Non-pigmented ciliary epithelial cell (primary cell): ENCODE results near the gene TAS2R30.

Source experiments
- DNase-seq: peaks from one replicate; pipeline ENCODE4 v3.0.0-alpha.2; 2010; ENCODE audit warnings: low read depth

The TAS2R30 gene

DNA sequence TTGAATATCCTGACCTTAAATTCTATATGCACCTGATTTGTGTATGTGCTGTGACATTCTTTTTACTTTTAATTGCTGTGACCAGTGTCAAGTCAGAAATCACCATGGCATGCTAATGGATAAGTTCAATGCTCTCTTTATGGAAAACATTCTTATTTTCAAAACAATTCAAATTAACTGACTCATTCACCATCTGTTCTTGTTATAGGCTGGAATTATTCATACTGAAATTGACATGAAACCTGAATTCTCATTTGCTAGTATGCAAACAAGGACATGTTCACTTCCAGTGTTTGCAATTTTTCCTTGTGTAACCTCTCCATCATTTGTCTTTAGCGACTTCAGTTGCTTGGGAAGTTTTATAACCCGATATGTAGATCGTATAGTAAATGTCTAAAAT, at the start of gene TAS2R30:
TAS2R30 (minus strand) TSS at position 340 of the 400 bp plus-strand sequence. CDS start 400 bp downstream, outside the sequence.
- no peak for DNase-seq

DNA sequence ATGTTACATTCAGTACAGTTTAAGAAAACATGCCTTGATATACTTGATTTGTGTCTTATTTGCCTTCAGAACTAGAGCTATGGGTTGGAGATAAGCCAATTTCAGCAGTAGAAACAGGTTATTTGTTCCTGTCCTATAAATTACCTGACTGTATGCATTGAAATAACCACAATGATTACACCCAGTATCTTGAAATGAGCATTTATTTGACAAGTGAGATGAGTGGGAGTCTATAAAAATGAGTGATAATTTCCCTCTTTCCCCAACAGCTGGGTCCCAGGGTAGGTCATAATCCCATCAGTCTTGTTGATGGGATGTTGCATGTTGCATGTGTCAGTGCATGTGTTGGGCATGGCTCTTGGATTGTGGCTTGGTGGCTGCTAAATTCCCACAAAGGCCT, 48.6 kb upstream of the TAS2R30 start:
- no peak for DNase-seq

DNA sequence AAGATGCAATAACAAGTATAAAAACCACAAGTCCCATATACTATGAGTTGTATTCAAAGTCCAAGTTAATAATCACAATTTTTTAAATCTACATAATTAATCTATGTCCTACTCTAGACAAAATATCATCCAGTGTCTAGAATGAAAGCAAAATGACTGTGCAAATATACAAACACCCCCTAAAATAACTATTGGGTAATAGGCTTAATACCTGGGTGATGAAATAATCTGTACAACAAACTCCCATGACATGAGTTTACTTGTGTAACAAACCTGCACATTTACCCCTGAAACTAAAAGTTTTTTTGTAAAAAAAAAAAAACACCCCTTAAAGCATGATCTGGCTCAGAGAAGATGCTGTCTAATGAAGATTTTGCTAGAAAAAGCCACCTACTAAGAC, 48.1 kb upstream of the TAS2R30 start:
- no peak for DNase-seq

DNA sequence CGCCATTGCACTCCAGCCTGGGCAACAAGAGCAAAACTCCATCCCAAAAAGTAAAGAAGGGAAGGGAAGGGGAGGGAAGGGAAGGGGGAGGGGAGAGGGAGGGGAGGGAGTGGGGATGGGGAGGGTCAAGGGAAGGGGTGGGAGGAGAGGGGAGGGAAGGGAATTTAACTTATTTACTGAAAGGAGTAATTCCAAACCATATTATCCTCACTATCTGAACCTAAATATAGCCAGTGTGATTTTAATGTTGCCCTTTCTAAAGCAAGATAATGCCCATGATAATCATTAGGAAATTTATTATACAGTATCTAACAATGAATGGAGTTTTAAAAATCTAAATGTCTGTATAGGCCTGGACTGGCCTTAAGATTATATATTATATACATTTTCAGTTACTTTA, 43.8 kb upstream of the TAS2R30 start:
- no peak for DNase-seq

DNA sequence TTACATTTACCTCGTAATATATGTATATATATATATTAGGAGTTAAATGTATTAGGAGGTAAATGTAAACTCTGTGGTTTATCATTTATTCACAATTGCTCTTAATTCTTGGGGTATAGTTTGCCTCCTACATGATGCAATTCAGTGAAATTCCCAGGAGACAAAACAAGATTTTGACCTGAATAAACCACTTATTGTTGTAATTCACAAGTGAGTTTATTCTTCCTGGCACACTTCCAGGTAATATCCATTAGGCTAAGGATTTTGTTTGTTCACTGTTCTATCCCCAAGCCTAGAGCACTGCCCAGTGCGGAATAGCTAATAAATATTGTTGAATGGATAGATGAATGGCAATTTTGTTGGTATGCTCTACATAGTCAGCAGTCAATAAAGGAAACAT, 39.6 kb upstream of the TAS2R30 start:
- no peak for DNase-seq

- no peak for DNase-seq
Observed at GRCh38 chr12:11171969-11172675, 37.7 kb upstream of the TAS2R30 start.

DNA sequence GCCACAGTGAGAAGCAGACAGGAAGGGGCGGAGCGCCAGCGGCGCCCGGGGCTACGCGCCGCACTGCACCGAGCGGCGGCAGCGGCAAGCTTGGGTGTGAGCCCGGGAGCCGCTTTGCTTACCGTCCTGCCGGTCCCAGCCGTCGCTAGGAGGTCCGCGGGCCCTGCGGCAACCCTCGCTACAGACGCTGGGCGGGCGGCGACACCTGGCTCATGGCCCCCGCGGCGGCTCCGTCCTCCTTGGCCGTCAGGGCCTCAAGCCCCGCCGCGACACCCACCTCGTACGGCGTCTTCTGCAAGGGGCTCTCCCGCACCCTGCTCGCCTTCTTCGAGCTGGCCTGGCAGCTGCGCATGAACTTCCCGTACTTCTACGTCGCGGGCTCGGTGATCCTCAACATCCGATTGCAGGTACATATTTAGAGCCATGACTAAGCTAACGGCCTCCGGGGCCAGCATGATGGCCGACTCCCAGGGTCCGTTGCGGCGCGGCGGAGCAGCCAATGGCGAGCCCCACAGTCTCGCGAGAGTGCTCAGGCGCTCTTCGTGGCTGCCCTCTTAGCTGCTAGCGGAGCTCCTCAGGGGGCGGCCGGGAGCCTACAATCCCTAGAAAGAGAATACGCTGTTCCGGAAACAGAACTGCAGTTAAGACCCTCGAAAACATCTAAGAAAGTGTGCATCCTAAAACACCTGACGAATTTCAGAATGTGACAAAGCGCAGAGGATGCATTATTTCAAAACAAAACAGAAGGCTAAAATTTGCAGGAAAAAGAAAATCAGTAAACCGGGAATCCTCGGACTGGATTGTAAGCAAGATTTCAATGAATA, 36.9 kb upstream of the TAS2R30 start, which contains the start of gene SMIM10L1:
SMIM10L1 (plus strand) TSS at position 50 of the 824 bp plus-strand sequence; CDS start at position 213, 163 bp downstream.
- DNase-seq = peak; percentile 78

DNA sequence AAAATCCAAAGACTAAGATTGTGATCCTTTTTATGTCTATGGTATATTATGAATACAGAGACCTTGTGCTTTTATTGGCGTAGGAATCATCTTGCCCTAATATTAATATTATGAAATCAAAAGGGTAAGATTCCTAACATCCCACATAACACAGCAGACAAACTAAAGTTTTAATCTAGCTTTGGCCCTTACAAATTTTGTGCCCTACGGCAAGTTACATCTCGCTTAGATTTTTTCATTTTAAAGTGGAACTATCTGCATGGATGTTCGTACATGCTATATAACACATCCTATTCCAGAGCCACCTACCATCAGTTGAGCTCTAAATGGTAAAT, 36.3 kb upstream of the TAS2R30 start:
- DNase-seq = no peak

DNA sequence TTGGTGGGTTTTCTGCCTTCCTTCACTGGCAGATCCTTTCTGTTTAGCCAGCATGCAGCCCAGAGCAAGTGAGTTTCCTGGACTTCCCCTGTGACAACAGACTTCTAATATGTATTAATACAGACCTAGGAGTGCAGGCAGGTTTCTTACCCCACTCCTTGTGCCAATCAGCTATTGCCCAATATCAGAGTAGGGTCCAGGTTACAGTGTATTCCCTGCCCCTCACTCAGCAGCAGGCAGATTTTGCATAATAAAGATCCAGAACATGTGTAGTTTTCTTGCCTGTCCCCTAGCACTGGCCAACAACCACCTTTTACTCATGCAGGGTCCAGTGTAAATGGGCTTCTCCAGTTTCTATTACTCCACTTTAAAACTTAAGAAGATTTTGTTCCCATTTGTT, 31.9 kb upstream of the TAS2R30 start:
- DNase-seq = no peak

- no peak for DNase-seq
Observed at GRCh38 chr12:11164384-11164783, 29.9 kb upstream of the TAS2R30 start.

DNA sequence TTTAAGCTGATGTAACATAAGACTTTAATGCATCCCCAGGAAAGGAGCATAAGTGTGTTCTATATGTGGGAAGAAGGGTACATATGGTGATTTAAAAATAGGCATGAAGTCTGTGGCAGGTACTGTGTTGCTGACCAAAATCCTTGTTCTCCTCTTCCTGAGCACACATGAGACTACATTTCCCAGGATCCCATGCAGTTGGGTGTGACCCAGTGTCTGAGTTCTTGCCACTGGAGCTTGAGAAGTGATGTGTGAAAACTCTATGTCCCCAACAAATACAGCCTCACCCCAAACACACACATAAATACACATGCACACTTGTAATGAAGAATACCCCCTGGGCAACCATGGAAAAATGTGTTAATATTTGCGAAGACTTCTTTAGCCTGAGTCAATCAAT, 28.1 kb upstream of the TAS2R30 start:
- DNase-seq = no peak

DNA sequence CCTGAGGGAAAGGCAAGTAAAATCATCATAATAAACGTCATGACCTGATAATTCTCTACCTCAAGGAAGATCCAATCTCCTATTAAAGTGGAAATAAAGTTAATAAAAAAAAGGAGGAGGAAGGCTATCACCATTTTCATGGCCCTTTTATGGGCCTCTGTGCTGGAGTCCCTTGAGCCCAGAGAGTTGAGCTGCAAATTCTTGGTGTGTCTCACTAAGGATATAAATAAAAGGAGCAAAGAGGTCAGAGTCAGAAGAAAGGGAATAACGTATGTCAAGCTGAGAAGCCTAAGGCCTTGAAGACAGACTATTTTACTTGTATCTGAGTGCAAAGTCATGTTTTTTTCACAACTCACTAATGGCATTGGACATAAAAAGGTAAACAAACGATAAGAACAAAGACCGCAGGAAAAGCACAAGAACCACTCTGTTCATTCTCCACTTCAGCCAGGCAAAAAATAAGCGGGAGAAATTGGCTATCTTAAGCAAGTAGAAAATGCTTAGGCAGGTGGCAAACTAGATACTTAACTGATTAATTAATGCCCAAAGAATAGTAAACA, 24.5 kb upstream of the TAS2R30 start:
- DNase-seq = no peak

GRCh38 chr12:11154400-11154925, 20.0 kb upstream of the TAS2R30 start:
- DNase-seq = no peak

DNA sequence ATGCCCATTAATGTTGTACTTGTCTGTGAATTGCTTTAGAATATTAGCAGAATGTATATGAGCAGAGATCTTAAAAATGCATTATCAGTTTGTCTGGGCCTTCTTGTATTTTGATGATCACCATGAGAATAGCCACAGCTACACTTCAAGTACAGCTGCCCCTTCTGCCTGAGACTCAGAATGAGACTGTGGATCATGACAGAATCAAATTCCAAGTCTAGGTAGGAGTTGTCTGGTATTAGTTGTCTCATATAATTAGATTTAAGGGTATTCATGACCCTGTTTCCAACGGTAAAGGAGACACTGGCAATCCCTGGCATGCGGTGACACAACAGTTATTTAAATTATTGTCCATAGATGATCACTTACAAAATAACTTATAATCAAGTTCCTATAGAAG, 18.3 kb upstream of the TAS2R30 start:
- no peak for DNase-seq

GRCh38 chr12:11150832-11151231, 16.4 kb upstream of the TAS2R30 start:
- no peak for DNase-seq

DNA sequence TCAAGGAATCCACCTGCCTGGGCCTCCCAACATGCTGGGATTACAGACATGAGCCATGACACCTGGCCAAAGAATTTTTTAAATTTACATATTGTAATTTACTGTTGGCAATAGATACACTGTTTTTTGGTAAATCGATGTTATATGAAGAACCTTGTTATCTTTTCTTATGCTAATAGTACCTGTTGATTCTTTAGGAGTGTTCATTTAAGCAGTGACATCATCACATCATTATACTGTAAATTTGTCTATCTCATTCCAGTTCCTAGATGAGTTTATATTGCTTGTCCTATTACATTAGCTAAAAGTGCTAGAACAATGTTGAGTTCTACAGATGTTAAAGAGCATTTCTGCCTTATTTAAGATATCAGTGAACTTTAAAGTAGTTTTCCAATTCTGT, 13.0 kb upstream of the TAS2R30 start:
- DNase-seq = no peak

DNA sequence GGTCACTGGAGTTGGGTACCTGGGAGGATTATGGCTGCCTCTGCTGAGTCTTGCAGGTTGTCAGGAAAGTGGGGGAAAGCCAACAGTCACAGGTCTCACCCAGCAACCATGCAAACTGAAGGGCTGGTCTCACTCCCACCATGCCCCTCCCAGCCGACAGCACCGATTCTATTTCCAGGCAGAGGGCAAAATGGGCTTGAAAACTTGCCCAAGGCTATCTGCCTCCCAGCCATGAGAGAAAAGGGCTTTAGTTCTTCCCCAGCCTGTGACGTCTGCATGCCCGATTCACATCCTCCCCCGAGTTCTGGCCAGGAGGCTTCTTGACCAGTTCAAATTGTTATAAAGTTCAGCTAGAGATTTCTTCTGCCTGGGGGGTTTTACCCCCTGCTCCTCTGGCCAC, 9.9 kb upstream of the TAS2R30 start:
- no peak for DNase-seq

DNA sequence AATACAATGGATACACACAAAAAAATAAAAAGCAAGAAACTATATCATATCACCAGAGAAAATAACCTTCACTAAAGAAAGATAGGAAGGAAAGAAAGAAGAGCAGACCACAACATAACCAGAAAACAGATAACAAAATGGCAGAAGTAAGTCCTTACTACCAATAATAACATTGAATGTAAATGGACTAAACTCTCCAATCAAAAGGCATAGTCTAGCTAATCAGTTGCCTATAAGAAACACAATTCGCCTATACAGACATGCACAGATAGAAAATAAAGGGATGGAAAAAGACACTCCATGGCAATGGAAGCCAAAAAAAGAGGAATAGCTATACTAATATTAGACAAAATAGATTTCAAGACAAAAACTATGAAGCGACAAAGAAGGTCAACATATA, 8.9 kb upstream of the TAS2R30 start:
- no peak for DNase-seq

DNA sequence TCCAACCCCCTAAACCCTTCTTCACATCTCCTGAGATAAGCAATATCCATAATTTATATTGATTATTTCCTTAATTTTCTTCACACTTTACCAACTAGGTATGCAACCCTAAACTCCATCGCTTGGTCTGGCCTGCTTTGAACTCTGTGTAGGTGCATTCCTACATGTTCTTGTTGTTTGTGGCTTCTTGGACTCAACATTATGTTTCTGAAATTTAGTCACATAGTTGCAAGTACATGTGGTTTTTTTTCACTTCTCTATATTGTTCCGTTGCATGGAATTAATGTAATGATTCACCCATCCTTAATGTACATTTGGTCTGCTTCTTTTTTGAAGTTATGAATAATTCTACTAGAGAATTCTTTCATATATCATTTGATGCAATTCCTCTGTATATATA, 1.6 kb upstream of the TAS2R30 start:
- DNase-seq = no peak

- DNase-seq = no peak
Observed at GRCh38 chr12:11133816-11134215, 628 bp downstream of the TAS2R30 start.

- DNase-seq = no peak
Observed at GRCh38 chr12:11133162-11133561, 1.3 kb downstream of the TAS2R30 start.

- DNase-seq = no peak
Observed at GRCh38 chr12:11130999-11131398, 3.4 kb downstream of the TAS2R30 start.

DNA sequence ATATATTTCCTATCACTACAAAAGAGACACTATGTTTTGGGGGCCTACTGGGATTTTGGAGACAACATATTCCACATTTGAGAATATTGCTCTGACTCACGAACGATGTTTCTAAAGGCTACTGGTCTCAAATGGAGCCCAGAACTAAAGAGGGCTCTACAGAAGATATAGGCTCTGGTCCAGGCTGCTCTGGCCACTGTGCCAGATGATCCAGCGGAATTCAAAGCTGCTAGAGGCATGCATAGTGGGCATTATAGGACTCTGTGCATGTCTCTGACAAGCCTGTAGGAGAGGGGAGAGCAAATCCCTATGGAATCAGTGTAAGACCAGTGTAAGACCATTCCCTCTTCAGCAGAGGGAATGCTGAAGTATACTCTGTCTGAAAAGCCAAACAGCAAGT, 4.1 kb downstream of the TAS2R30 start:
- no peak for DNase-seq
